PFSK-1 (cell line): ENCODE measurements around the gene TPGS1.

Source experiments
- FOXP2 ChIP-seq: optimal IDR thresholded peaks from 2 replicates; pipeline ENCODE3; 2011; ENCODE audit warnings: borderline replicate concordance, control low read depth, inconsistent platforms; ENCODE audit not compliant: insufficient read depth; ENCODE audit errors: extremely low read length, extremely low read depth
- POLR2AphosphoS5 ChIP-seq: IDR thresholded peaks from 2 replicates; pipeline ENCODE4 v1.6.1; 2012; ENCODE audit warnings: low read depth, mild to moderate bottlenecking, control low read depth, low read length, moderate library complexity
- REST ChIP-seq, 2 experiments: IDR thresholded peaks; 2 replicates each; pipeline versions ENCODE4 v1.6.1 to v1.8.0; 2011 to 2012; ENCODE audit warnings: low read depth in 2 of 2, low read length in 2 of 2, control low read depth in 1 of 2, inconsistent platforms in 1 of 2, mild to moderate bottlenecking in 1 of 2, moderate library complexity in 1 of 2; ENCODE audit not compliant: insufficient read depth in 1 of 2
- SIN3A ChIP-seq: IDR thresholded peaks from 2 replicates; pipeline ENCODE4 v1.6.1; 2012; ENCODE audit warnings: mild to moderate bottlenecking, low read length, moderate library complexity, borderline replicate concordance; ENCODE audit not compliant: insufficient read depth
- TAF1 ChIP-seq: IDR thresholded peaks from 2 replicates; pipeline ENCODE4 v1.6.1; 2012; ENCODE audit warnings: low read length, control low read depth, borderline replicate concordance; ENCODE audit not compliant: insufficient read depth

The TPGS1 gene

DNA sequence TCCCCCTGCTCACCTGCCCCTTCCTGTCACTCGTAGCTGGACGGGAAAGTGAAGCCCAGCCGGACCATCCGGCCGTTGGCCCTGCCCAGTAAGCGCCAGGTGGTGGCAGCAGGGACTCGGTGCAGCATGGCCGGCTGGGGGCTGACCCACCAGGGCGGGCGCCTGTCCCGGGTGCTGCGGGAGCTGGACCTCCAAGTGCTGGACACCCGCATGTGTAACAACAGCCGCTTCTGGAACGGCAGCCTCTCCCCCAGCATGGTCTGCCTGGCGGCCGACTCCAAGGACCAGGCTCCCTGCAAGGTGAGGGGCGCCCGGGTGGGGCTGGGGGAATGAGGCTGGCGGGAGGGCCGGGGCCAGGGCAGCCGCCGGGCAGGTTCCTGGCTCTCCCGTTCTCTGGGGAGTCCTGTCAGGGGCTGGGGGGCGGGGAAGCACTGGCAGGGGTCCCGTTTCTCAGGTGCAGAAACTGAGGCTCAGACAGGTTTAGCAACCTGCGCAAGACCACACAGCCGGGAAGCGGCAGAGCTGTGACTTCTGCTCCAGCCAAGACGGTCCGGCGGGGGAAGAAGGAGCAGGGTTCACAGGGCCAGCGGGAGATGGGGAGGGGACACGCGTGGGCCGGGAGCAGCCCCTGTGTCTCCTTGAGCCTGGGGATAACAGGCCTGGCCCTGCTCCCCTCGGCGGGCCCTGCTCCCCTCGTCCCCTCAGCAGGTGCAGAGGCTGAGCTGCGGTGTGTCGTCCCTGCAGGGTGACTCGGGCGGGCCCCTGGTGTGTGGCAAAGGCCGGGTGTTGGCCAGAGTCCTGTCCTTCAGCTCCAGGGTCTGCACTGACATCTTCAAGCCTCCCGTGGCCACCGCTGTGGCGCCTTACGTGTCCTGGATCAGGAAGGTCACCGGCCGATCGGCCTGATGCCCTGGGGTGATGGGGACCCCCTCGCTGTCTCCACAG, 41.9 kb downstream of the TPGS1 start:
- TF ChIP-seq SIN3A, result no peak
- TF ChIP-seq POLR2AphosphoS5, result no peak
- TF ChIP-seq TAF1, result no peak
- no peak for TF ChIP-seq REST (IDR thresholded peaks at IDR 0.05; ENCODE audit: insufficient read depth in 1 of 2, low read depth in 2 of 2, low read length in 2 of 2)
- no peak for TF ChIP-seq FOXP2

DNA sequence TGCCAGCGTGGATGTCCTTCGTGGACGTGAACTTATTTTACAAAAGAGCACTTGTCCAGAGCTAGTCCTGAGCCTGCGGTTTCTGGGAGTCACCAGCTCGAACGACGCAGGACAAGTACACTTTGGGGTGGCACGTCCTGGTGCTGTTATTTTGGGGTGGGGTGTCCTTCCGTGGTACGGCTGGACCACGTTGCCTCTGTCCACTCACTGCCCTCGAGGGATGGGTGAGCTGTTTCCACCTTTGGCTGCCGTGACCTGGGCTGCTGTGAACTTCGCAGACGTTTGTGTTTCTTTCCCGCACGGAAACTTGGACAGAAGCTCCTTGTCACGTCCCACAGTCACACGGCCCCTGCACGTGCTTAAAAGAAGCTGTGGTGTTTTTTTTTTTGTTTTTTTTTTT, 47.5 kb downstream of the TPGS1 start:
- TF ChIP-seq REST (IDR thresholded peaks at IDR 0.05; ENCODE audit: insufficient read depth in 1 of 2, low read depth in 2 of 2, low read length in 2 of 2), result no peak
- no peak for TF ChIP-seq FOXP2
- no peak for TF ChIP-seq POLR2AphosphoS5
- no peak for TF ChIP-seq SIN3A
- TF ChIP-seq TAF1, result no peak

GRCh38 chr19:555474-555808, 48.1 kb downstream of the TPGS1 start:
- TF ChIP-seq TAF1 (no peak), FOXP2 (no peak), REST (IDR thresholded peaks at IDR 0.05; ENCODE audit: insufficient read depth in 1 of 2, low read depth in 2 of 2, low read length in 2 of 2) (no peak), SIN3A (no peak), POLR2AphosphoS5 (no peak)

GRCh38 chr19:556611-557382, 49.5 kb downstream of the TPGS1 start:
- TF ChIP-seq POLR2AphosphoS5 (no peak), FOXP2 (no peak), SIN3A (no peak), REST (IDR thresholded peaks at IDR 0.05; ENCODE audit: insufficient read depth in 1 of 2, low read depth in 2 of 2, low read length in 2 of 2) (no peak), TAF1 (no peak)
